Mammary microvascular endothelial cell (primary cell): Measurements from ENCODE around the gene PSME2. TPM values are rescaled to one million over a fixed set of nuclear protein-coding genes. Genes with fewer than 3 reads are reported as not detected.

Experiments
- total RNA-seq: library from RNA; depleted of rRNA; stranded (reverse); fragments of >200 nt; gene quantifications from 2 replicates; pipeline ENCODE4 v1.2.3, GENCODE V29; 2015

PSME2 gene
- total RNA-seq, 1 donor from 2014 or later: 201 TPM

Other genes with a start within 250 kb of the PSME2 start
- 54.6 and 64.4 TPM in 2 replicates for gene DHRS4, start 192.8 kb downstream of the PSME2 start, total RNA-seq
- gene DHRS4L2, start 157.7 kb downstream of the PSME2 start, total RNA-seq: 16.9 and 24.7 TPM in 2 replicates
- 0.05 TPM in 1 of 2 replicates, not detected in the other for gene CARMIL3, start 94.6 kb downstream of the PSME2 start, total RNA-seq
- not detected in 2 replicates for gene CPNE6, start 75.0 kb downstream of the PSME2 start, total RNA-seq
- gene PCK2, start 52.3 kb downstream of the PSME2 start, total RNA-seq: 7.9 and 24.3 TPM in 2 replicates
- gene DCAF11, start 31.8 kb downstream of the PSME2 start, total RNA-seq: 43.6 and 46.1 TPM in 2 replicates
- gene NRL, start 31.7 kb downstream of the PSME2 start, total RNA-seq: 0.74 and 1.3 TPM in 2 replicates
- gene FITM1, start 16.0 kb downstream of the PSME2 start, total RNA-seq: 0.10 TPM in 1 of 2 replicates, not detected in the other
- 311 and 318 TPM in 2 replicates for gene PSME1, start 10.4 kb downstream of the PSME2 start, total RNA-seq
- gene EMC9, start 5.0 kb downstream of the PSME2 start, total RNA-seq: 15.7 and 22.2 TPM in 2 replicates
- gene RNF31, start 888 bp upstream of the PSME2 start, total RNA-seq: 41.4 and 59.8 TPM in 2 replicates
- gene IRF9, start 14.7 kb upstream of the PSME2 start, total RNA-seq: 55.8 and 57.5 TPM in 2 replicates
- gene REC8, start 25.5 kb upstream of the PSME2 start, total RNA-seq: 14.8 and 16.6 TPM in 2 replicates
- 61.1 and 67.6 TPM in 2 replicates for gene IPO4, start 42.2 kb upstream of the PSME2 start, total RNA-seq
- 52.3 and 57.7 TPM in 2 replicates for gene TM9SF1, start 48.8 kb upstream of the PSME2 start, total RNA-seq
- not detected in 2 replicates for gene TSSK4, start 59.1 kb upstream of the PSME2 start, total RNA-seq
- 44.2 and 49.3 TPM in 2 replicates for gene CHMP4A, start 66.9 kb upstream of the PSME2 start, total RNA-seq
- gene MDP1, start 69.5 kb upstream of the PSME2 start, total RNA-seq: 15.8 and 15.9 TPM in 2 replicates
- gene NEDD8, start 85.8 kb upstream of the PSME2 start, total RNA-seq: 259 and 294 TPM in 2 replicates
- gene GMPR2, start 86.3 kb upstream of the PSME2 start, total RNA-seq: 66.4 and 67.7 TPM in 2 replicates
- 72.0 and 90.4 TPM in 2 replicates for gene TINF2, start 96.0 kb upstream of the PSME2 start, total RNA-seq
- gene TGM1, start 116.6 kb upstream of the PSME2 start, total RNA-seq: 0.27 and 2.1 TPM in 2 replicates
- gene RABGGTA, start 125.0 kb upstream of the PSME2 start, total RNA-seq: 33.1 and 48.0 TPM in 2 replicates
- 25.0 and 29.0 TPM in 2 replicates for gene DHRS1, start 153.2 kb upstream of the PSME2 start, total RNA-seq
- gene NOP9, start 153.2 kb upstream of the PSME2 start, total RNA-seq: 25.0 and 27.2 TPM in 2 replicates
- gene CIDEB, start 161.4 kb upstream of the PSME2 start, total RNA-seq: 14.5 and 19.0 TPM in 2 replicates
- 3.9 and 5.0 TPM in 2 replicates for gene LTB4R2, start 163.5 kb upstream of the PSME2 start, total RNA-seq
- gene LTB4R, start 164.9 kb upstream of the PSME2 start, total RNA-seq: 12.9 and 16.3 TPM in 2 replicates
- gene ADCY4, start 188.5 kb upstream of the PSME2 start, total RNA-seq: 21.3 and 26.8 TPM in 2 replicates
- 2.3 and 4.4 TPM in 2 replicates for gene RIPK3, start 193.4 kb upstream of the PSME2 start, total RNA-seq
- gene NFATC4, start 221.6 kb upstream of the PSME2 start, total RNA-seq: 4.1 and 9.0 TPM in 2 replicates